Nucleus accumbens (tissue), 56 donors: ENCODE data around the gene LSMEM2.

Source experiments
- DNase-seq, 56 donors: peaks; one replicate each; lab custom pipeline; 2025; lab: John Stamatoyannopoulos, UW

LSMEM2 gene

DNA sequence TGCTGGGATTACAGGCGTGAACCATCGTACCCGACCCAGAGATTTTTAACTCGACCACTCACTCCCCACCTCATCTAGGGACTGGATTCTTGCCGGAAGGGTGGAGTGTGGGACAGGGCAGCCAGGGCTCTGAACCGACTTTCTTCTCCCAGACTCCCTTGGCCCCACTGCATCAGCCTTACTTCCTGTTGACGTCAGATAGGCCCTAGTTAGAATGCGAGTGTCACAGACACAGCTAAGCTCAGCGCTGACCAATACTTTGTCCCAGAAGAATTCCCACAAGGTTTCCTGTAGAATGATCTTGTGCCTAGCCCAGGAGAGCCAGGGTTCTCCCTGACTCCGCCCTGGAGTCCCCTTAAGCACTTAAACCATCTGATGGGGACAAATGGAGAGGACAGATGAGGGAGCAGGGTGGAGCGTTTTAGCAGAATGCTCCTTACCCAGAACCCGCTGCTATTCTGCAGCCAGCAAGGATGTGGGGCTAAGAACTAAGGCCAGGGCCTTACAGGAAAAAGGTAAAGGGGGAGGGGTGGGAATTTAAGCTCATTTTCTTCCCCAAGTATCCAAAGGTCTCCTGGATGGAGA lies 54.9 kb downstream of the LSMEM2 start:
- no peak for DNase-seq

DNA sequence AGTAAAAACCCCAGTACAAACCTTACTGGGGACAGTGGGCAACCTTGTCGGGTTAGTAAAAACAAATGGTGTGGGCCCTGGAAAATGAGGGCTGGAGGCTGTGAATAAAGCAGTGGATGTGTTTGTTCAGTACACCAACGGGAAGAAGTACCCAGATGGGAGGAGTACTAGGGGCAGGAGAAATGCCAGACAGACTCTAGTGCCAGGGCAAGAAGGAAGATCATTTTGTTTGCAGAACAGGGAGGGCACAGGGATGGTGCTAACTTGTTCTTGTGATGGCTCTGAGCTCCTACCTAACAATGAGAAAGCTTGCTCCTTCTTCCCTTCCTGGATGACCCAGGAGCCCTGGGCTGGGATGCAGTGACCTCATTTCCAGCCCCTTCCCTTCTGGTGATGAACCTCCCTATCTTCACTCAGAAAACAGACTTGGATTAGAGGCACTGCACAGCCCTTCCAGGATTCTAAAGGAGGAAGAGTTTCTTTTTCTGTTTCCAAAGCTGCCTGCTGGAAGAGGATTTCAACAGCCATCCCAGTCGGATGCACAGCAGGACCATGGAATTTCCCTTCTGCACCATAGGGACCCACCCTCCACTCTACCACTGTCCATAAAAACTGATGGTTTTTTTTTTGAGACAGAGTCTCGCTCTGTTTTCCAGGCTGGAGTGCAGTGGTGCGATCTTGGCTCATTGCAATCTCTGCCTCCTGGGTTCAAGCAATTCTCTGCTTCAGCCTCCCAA lies 55.6 kb downstream of the LSMEM2 start:
- DNase-seq = no peak

DNA sequence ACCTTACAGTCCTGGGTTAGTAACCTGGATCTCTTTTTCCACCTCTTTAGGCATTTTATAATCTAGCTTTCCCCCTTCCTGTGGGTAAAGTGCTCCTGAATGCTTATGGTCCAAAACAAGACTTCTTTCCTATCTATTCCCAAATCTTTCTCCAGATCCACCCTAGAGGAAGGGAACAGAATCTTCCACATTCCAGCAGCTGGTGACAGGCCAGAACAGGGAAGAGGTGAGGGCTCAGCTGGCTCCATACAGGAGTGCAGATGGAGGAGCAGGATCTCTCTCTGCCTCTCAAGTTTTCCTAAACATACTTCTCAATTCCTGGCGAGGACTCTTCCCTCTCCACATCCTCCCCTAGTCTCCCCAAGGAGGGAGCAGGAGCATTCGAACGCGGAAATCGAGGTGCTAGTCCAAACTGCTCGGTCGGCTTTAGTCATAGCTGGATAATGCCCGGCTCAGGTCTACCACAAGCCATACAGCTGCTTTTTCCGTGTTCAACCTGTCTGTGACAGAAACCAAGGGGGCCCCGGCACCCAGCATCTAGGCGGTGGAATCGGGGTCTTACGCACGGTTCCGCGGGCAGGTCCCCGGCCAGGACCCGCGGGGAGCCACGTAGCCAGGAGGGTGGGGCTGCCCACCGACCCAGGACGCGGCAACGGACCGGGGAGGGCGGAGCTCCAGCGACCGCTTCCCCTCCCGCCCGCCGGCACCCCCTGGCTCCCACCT lies 57.7 kb downstream of the LSMEM2 start:
- peak in 1 of 56 donors; percentile 57 for DNase-seq

DNA sequence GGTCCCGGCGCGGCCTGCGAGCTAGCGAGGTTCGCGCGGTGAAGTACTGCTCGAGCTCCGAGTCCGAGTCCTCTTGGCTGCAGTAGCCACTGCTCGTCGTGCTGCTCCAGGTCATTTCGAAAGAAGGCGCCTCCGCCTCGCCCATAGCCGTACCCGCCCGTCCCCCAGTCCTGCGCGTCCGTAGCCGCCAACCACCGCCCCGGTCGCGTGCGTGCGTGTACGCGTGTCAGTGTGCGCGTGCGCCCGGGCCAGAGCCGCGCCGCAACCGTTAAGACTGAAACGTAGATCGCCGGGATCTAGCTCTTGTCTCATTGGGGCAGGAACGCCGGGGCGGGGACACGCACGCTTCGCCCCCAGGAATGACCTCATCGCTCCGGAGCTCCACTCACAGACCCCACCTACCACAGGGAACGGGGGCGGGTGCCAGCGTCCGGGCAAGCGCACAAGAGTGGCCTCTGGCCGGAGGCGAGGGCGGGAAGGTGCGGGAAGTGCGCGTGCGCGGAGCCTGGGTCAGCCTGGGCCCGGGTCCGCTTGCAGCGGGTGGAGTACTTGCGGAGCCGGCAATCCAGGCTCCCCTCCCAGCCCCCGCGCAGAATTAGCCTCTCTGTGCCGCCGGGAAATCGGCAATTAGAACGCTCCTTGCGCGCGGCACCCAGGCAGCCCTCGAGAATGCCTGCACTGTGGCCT lies 58.4 kb downstream of the LSMEM2 start:
- DNase-seq = peak; percentile 85 to 99 (median 96)
